Endothelial cell of umbilical vein (primary cell): ENCODE measurements around the gene PSAPL1.

ENCODE experiments used
- CTCF ChIP-seq, 2 donors: IDR thresholded peaks; 1 replicate in 1 of 2; 2 replicates in 1 of 2; pipeline ENCODE4 v1.5.1; 2011; ENCODE audit warnings: low read length in 2 of 2, mild to moderate bottlenecking in 2 of 2, moderate library complexity in 2 of 2, control low read depth in 1 of 2, inconsistent platforms in 1 of 2, low read depth in 1 of 2; ENCODE audit not compliant: insufficient read depth in 1 of 2; ENCODE audit errors: extremely low read depth in 1 of 2
- POLR2AphosphoS5 ChIP-seq: IDR thresholded peaks from 2 replicates; pipeline ENCODE4 v1.6.1; 2012; ENCODE audit warnings: low read depth, mild to moderate bottlenecking, control low read depth, low read length, moderate library complexity; ENCODE audit not compliant: insufficient read depth

DNA sequence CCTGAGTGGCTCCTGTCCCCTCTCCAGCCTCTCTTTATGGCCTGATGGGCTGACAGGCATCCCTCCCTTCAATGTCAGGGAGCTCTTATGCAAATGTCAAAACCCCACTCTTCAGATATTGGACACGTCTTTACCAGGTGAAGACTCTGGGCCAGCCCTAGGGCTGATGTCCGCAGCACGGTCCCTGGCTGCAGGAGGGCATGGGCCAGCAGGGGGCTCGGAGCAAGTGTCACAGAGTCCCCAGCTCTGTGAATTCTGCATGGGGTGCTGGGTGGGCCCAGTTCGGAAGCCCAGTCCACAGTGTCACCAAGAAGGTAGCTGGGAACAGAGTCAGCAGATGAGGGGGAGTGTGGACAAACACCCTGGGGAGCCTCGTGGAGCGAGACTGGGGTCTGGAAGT lies 39.6 kb upstream of the PSAPL1 start:
- TF ChIP-seq CTCF (IDR thresholded peaks at IDR 0.05; ENCODE audit: extremely low read depth in 1 of 2, insufficient read depth in 1 of 2, low read depth in 1 of 2, low read length in 2 of 2) = no peak
- TF ChIP-seq POLR2AphosphoS5 = no peak
